NCI-H1417 treated with DMSO at 0.1 percent for 48 hours (cell line): ENCODE results near the gene CCR5.

ENCODE experiments used
- DNase-seq: peaks from one replicate; lab custom pipeline; 2025; lab: John Stamatoyannopoulos, UW

Gene CCR5

GRCh38 chr3:46359733-46360493 is 10.8 kb upstream of the CCR5 start:
- peak; percentile 24 for DNase-seq

GRCh38 chr3:46360907-46361306 is 9.8 kb upstream of the CCR5 start:
- DNase-seq, result no peak

GRCh38 chr3:46361408-46362283 is 9.1 kb upstream of the CCR5 start:
- DNase-seq, result no peak

- no peak for DNase-seq
Measured at GRCh38 chr3:46365041-46365440, 5.7 kb upstream of the CCR5 start.

GRCh38 chr3:46365737-46366524 is 4.8 kb upstream of the CCR5 start:
- no peak for DNase-seq

- DNase-seq, result no peak
Measured at GRCh38 chr3:46367811-46368210, 2.9 kb upstream of the CCR5 start.

GRCh38 chr3:46368569-46368968 is 2.2 kb upstream of the CCR5 start:
- no peak for DNase-seq

- DNase-seq, result no peak
Measured at GRCh38 chr3:46369151-46369550, 1.6 kb upstream of the CCR5 start.

- no peak for DNase-seq
Measured at GRCh38 chr3:46369675-46370132, 1.0 kb upstream of the CCR5 start.

GRCh38 chr3:46371519-46372340 is 984 bp downstream of the CCR5 start:
- DNase-seq, result no peak

GRCh38 chr3:46372492-46373359 is 2.0 kb downstream of the CCR5 start:
- DNase-seq, result no peak

- DNase-seq, result no peak
Measured at GRCh38 chr3:46374755-46375154, 4.0 kb downstream of the CCR5 start.

GRCh38 chr3:46375218-46375617 is 4.5 kb downstream of the CCR5 start:
- DNase-seq, result no peak

- no peak for DNase-seq
Measured at GRCh38 chr3:46375814-46376213, 5.1 kb downstream of the CCR5 start.

- no peak for DNase-seq
Measured at GRCh38 chr3:46378426-46378942, 7.7 kb downstream of the CCR5 start.

GRCh38 chr3:46380471-46381221 is 9.9 kb downstream of the CCR5 start:
- DNase-seq, result no peak

GRCh38 chr3:46381625-46382024 is 10.9 kb downstream of the CCR5 start:
- DNase-seq, result no peak

- DNase-seq, result no peak
Measured at GRCh38 chr3:46383211-46383950, 12.6 kb downstream of the CCR5 start.

GRCh38 chr3:46383951-46384330 is 13.2 kb downstream of the CCR5 start:
- no peak for DNase-seq
